Common myeloid progenitor, CD34-positive (primary cell): Measurements from ENCODE around the gene BAG3.
"Not testable (repeated sequence)": the region's sequence is repeated elsewhere in the genome, so short reads cannot be mapped to it uniquely, and the experiment has no call there.

Source experiments
- CTCF ChIA-PET: fragments of 350-600 bp; sonication (Branson Sonifier 250); formaldehyde crosslinking; loops from one replicate; lab custom pipeline; 2021; ENCODE audit warnings: antibody characterized with exemption; lab: Charles Lee
- POLR2A ChIA-PET: fragments of 350-600 bp; sonication (Branson Sonifier 250); formaldehyde crosslinking; loops from one replicate; lab custom pipeline; 2021; ENCODE audit warnings: antibody characterized with exemption; lab: Charles Lee
- DNase-seq, 3 donors: peaks; one replicate each; pipeline versions ENCODE4 v3.0.0 to v3.0.0-alpha.2; 2013
- H3K27ac ChIP-seq, 2 experiments: 1 replicate in 1 of 2; 2 replicates in 1 of 2; pipeline ENCODE4 v1.7.0; 2013; ENCODE audit warnings: inconsistent platforms in 2 of 2, low read length in 2 of 2, mild to moderate bottlenecking in 2 of 2, low read depth in 1 of 2, moderate library complexity in 1 of 2; ENCODE audit not compliant: severe bottlenecking in 2 of 2, insufficient read depth in 1 of 2, poor library complexity in 1 of 2
- H3K27me3 ChIP-seq, 5 experiments: replicated peaks in 2 of 5; 1 replicate in 3 of 5; 2 replicates in 2 of 5; pipeline versions ENCODE4 v1.6.1 to v1.7.0; 2013; ENCODE audit warnings: low read length in 4 of 5, mild to moderate bottlenecking in 2 of 5, moderate library complexity in 2 of 5, inconsistent platforms in 1 of 5; ENCODE audit not compliant: insufficient read depth in 5 of 5, control insufficient read depth in 4 of 5
- H3K36me3 ChIP-seq, 4 experiments: 1 replicate in 2 of 4; 2 replicates in 2 of 4; pipeline versions ENCODE4 v1.6.1 to v1.7.0; 2013; ENCODE audit warnings: low read length in 3 of 4, control low read depth in 1 of 4, mild to moderate bottlenecking in 1 of 4; ENCODE audit not compliant: control insufficient read depth in 4 of 4, insufficient read depth in 4 of 4
- H3K4me1 ChIP-seq, 4 experiments: 1 replicate in 3 of 4; 2 replicates in 1 of 4; pipeline versions ENCODE4 v1.6.1 to v1.7.1; 2013; ENCODE audit warnings: low read length in 3 of 4, mild to moderate bottlenecking in 3 of 4, control low read depth in 1 of 4, inconsistent platforms in 1 of 4, moderate library complexity in 1 of 4; ENCODE audit not compliant: control insufficient read depth in 4 of 4, insufficient read depth in 4 of 4; ENCODE audit errors: control extremely low read depth in 1 of 4
- H3K4me3 ChIP-seq, 7 experiments: 1 replicate in 4 of 7; 2 replicates in 3 of 7; pipeline versions ENCODE4 v1.5.1 to v1.7.0; 2013; ENCODE audit warnings: mild to moderate bottlenecking in 7 of 7, low read length in 6 of 7, moderate library complexity in 6 of 7, inconsistent platforms in 2 of 7, low read depth in 2 of 7, control low read depth in 1 of 7; ENCODE audit not compliant: insufficient read depth in 4 of 7, control insufficient read depth in 1 of 7; ENCODE audit errors: extremely low read depth in 1 of 7
- H3K9me3 ChIP-seq, 5 experiments: 1 replicate in 4 of 5; 2 replicates in 1 of 5; pipeline versions ENCODE4 v1.6.1 to v1.7.1; 2013; ENCODE audit warnings: low read length in 4 of 5, mild to moderate bottlenecking in 2 of 5, inconsistent platforms in 1 of 5, low read depth in 1 of 5, moderate library complexity in 1 of 5; ENCODE audit not compliant: control insufficient read depth in 4 of 5, insufficient read depth in 2 of 5; ENCODE audit errors: control extremely low read depth in 1 of 5
- WGBS: methylation state at CpG from one replicate; pipeline ENCODE4 v1.1.5; 2013; ENCODE audit not compliant: insufficient coverage; 5-methylcytosine and 5-hydroxymethylcytosine counted together

BAG3 gene

DNA sequence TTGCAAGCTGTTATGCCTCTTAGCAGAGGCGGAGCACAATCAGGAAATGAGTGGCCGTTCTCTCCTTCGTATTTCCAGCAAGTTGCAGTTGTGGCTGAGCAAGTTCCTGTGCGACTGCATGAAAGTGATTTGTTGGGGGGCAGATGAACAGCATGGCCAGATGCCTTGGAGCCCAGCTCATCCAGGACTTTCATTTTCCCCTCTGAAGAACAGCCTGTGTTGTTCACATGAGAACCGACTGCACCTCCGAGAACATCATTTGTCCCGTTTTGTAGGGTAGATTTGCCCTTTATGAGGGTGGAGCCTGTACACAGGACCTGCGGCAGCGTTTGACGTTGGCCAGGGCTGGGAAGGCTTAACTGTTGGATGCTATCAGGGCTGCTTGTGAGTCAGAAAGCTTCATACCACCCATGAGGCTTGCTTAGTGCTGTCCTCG, 4.4 kb downstream of the BAG3 start:
- DNase-seq = peak in 2 of 3 donors; percentile 45 to 53
- CTCF ChIA-PET = interaction anchor here (1.1 kb wide), 1 partner anchor 70 kb away, joined by 6 read pairs; no protein-coding TSS in a partner anchor
- Histone ChIP-seq H3K27me3 (no peaks in the 10 kb centered on the region), H3K36me3 (peaks cover 0 to 10% (median 0%) of the 10 kb centered on the region in 4 experiments), H3K4me1 (peaks cover 0 to 28% (median 17%) of the 10 kb centered on the region in 4 experiments), H3K4me3 (peak overlapping the region in 2 of 7 experiments; percentile 24 to 26), H3K27ac (no peak overlapping the region), H3K9me3 (no peaks in the 10 kb centered on the region)
- 61% methylated on average over 10 of the region's 11 CpGs for WGBS
- POLR2A ChIA-PET = interaction anchor here (0.6 kb wide), 1 partner anchor 38 kb away, joined by 4 read pairs; no protein-coding TSS in a partner anchor

DNA sequence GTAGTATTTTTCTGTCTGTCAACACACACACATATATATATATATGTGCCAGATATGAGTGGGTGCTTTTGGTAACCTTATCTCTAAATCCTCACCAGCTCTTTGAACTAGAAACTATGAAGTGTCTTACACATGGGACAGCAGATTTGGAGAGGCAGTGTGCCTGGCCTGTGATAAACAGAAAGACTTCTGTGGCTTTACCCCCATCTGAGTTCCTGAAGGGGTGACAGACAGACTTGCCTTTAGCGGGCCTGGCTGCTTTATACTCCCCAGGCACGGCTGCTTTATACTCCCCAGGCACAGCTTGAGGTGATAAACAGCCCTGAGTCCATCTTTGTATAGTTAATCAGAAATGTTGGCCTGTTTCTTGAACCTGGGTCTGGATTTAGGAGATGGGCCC, 5.6 kb downstream of the BAG3 start:
- POLR2A ChIA-PET = no interaction called here
- H3K27ac ChIP-seq = no peak overlapping the region
- H3K36me3 ChIP-seq = peaks cover 0 to 10% (median 0%) of the 10 kb centered on the region in 4 experiments
- H3K4me1 ChIP-seq = peaks cover 0 to 26% (median 14%) of the 10 kb centered on the region in 4 experiments
- no peak overlapping the region for H3K4me3 ChIP-seq
- DNase-seq = peak in 2 of 3 donors; percentile 48 to 69
- CTCF ChIA-PET = interaction anchor here (0.7 to 1.1 kb wide), 2 partner anchors 29 to 68 kb away, joined by 3 to 6 read pairs; no protein-coding TSS in a partner anchor
- no CpG with 5 or more reads among the region's 2 CpGs for WGBS
- H3K9me3 ChIP-seq = no peaks in the 10 kb centered on the region
- no peaks in the 10 kb centered on the region for H3K27me3 ChIP-seq

DNA sequence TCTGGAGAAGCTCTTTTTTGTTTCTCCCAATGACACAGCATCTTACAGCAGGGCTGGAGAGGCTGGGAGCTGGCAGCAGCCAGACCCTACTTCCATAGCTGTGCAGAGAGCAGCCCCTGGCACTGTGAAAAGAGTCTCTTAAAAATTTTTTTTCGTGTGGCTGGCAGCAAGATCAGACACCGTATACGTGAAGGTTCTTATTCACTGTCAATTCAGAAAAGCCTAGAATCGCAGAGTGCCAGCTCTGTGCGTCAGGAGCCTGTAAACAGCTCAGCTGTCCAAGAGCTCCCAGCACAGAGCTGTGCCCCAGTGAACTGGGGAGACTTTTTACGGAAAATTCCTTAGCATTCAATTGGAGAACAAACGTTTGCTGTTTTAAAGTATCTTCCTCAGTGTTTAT, 6.5 kb downstream of the BAG3 start:
- no peak overlapping the region for H3K4me3 ChIP-seq
- ChIA-PET CTCF (interaction anchor here (1.1 kb wide), 1 partner anchor 13 kb away, joined by 4 read pairs; no protein-coding TSS in a partner anchor), POLR2A (no interaction called here)
- DNase-seq = no peak
- no peaks in the 10 kb centered on the region for H3K27me3 ChIP-seq
- H3K4me1 ChIP-seq = peaks cover 0 to 21% (median 10%) of the 10 kb centered on the region in 4 experiments
- peaks cover 0 to 10% (median 0%) of the 10 kb centered on the region in 4 experiments for H3K36me3 ChIP-seq
- H3K9me3 ChIP-seq = no peaks in the 10 kb centered on the region
- 93% methylated on average over 5 of the region's 7 CpGs for WGBS
- no peak overlapping the region for H3K27ac ChIP-seq

DNA sequence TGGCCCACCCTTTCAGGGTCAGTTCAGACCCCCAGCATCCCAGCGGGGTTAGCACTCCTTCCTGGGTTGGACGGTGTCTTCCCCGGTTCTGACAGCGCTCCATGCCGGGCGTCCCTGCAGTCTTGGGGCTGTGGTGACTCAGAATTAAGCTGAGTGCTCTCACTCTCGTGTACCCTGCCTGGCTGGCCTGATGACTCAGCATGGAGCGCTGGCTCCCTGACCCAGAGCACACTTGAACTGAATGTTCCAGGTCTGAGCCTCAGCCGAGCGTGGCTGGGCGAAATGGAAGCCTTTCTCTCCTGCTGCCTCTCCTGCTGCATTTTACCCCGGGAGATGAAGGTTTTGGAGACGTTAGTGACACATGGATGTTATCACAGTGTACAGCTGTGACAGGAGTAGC, 7.1 kb downstream of the BAG3 start:
- H3K36me3 ChIP-seq = peaks cover 0 to 10% (median 0%) of the 10 kb centered on the region in 4 experiments
- H3K4me1 ChIP-seq = peaks cover 0 to 16% (median 10%) of the 10 kb centered on the region in 4 experiments
- H3K9me3 ChIP-seq = no peaks in the 10 kb centered on the region
- no peaks in the 10 kb centered on the region for H3K27me3 ChIP-seq
- DNase-seq = peak in 1 of 3 donors; percentile 23
- no peak overlapping the region for H3K27ac ChIP-seq
- 82% methylated on average over 11 of the region's 13 CpGs for WGBS
- ChIA-PET POLR2A (no interaction called here), CTCF (interaction anchor here (1.1 kb wide), 1 partner anchor 13 kb away, joined by 4 read pairs; no protein-coding TSS in a partner anchor)
- no peak overlapping the region for H3K4me3 ChIP-seq

DNA sequence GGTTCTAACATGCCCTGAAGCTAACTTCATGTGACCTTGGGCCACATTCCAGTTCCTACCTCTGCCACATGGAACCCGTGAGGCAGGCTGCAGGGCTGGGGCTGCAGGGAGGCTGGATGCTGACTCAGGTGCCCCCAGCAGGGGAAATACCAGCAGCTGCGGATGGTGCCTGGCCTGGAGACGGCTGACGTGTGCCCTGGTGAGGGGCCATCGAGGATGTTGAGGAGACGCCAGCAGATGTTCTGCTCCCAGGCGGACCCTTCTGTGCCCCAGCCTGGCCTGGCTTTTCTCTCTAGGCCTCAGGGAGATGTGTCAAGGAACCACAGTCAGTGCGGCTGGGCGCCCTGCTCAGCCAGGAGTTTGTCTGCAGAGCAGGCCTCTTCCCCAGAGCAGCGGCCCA, 8.8 kb downstream of the BAG3 start:
- DNase-seq = no peak
- Histone ChIP-seq H3K4me3 (no peak overlapping the region), H3K9me3 (no peaks in the 10 kb centered on the region), H3K27me3 (no peaks in the 10 kb centered on the region), H3K36me3 (peaks cover 0 to 10% (median 0%) of the 10 kb centered on the region in 4 experiments), H3K27ac (no peak overlapping the region), H3K4me1 (peaks cover 0 to 9% (median 7%) of the 10 kb centered on the region in 4 experiments)
- POLR2A ChIA-PET = no interaction called here
- WGBS = 98% methylated on average over 10 of the region's 10 CpGs
- CTCF ChIA-PET = interaction anchor here (1.0 kb wide), 1 partner anchor 11 kb away, joined by 4 read pairs; no protein-coding TSS in a partner anchor

DNA sequence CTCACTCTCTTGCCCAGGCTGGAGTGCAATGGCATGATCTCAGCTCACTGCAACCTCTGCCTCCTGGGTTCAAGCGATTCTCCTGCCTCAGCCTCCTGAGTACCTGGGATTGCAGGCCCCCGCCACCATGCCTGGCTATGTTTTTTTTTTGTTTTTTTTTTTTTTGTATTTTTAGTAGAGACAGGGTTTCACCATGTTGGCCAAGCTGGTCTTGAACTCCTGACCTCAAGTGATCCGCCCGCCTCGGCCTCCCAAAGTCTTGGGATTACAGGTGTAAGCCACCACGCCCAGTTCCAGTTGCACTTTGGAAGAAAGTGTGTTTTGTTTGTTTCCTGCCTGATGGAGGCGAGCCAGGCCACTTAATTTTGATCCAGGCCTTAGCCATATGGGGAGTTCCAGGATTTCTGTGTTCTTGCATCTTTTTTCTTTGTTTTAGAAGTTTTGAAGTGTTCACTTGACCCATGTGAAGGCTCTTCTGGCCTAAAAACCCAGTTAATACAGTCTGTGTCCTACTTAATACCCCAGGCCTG, 11.0 kb downstream of the BAG3 start:
- POLR2A ChIA-PET, H3K27ac ChIP-seq, H3K4me1 ChIP-seq, H3K36me3 ChIP-seq, H3K9me3 ChIP-seq, H3K4me3 ChIP-seq, H3K27me3 ChIP-seq, DNase-seq: not testable (repeated sequence)
- CTCF ChIA-PET = interaction anchor here (1.9 kb wide), 1 partner anchor 198 kb away, joined by 5 read pairs; no protein-coding TSS in a partner anchor
- 98% methylated on average over 5 of the region's 7 CpGs for WGBS
